HG02870 (cell line): Measurements from ENCODE around the gene BPIFA3.

Experiments
- ATAC-seq: cut with Tn5 transposase; IDR thresholded peaks from one replicate; pipeline ENCODE4 v1.9.1; 2021; ENCODE audit warnings: mild to moderate bottlenecking, moderate library complexity; ENCODE audit not compliant: unreplicated experiment

The BPIFA3 gene

GRCh38 chr20:33211817-33212424 is 5.2 kb upstream of the BPIFA3 start:
- no peak for ATAC-seq

- no peak for ATAC-seq
Measured at GRCh38 chr20:33224399-33224798, 7.2 kb downstream of the BPIFA3 start.

- no peak for ATAC-seq
Measured at GRCh38 chr20:33229843-33230242, 12.7 kb downstream of the BPIFA3 start.

GRCh38 chr20:33231237-33231636 is 14.1 kb downstream of the BPIFA3 start:
- ATAC-seq, result no peak

GRCh38 chr20:33232486-33233072 is 15.4 kb downstream of the BPIFA3 start:
- ATAC-seq, result no peak

- ATAC-seq, result no peak
Measured at GRCh38 chr20:33233129-33233774, 16.1 kb downstream of the BPIFA3 start.

GRCh38 chr20:33234050-33234449 is 16.9 kb downstream of the BPIFA3 start:
- no peak for ATAC-seq

GRCh38 chr20:33235696-33236095 is 18.5 kb downstream of the BPIFA3 start, which contains the start of gene BPIFA1:
Gene BPIFA1, plus strand, starts transcription at chr20:33235996. Its CDS starts 1,716 bp downstream, at chr20:33237712.
- ATAC-seq, result no peak

- no peak for ATAC-seq
Measured at GRCh38 chr20:33236351-33236750, 19.2 kb downstream of the BPIFA3 start.

GRCh38 chr20:33237989-33238388 is 20.8 kb downstream of the BPIFA3 start:
- ATAC-seq, result no peak

- no peak for ATAC-seq
Measured at GRCh38 chr20:33239418-33239817, 22.3 kb downstream of the BPIFA3 start.

- ATAC-seq, result no peak
Measured at GRCh38 chr20:33239979-33240736, 23.0 kb downstream of the BPIFA3 start.

GRCh38 chr20:33240923-33241322 is 23.8 kb downstream of the BPIFA3 start:
- ATAC-seq, result no peak

- ATAC-seq, result no peak
Measured at GRCh38 chr20:33242319-33243100, 25.4 kb downstream of the BPIFA3 start.

- no peak for ATAC-seq
Measured at GRCh38 chr20:33246077-33246476, 28.9 kb downstream of the BPIFA3 start.

- no peak for ATAC-seq
Measured at GRCh38 chr20:33249456-33249855, 32.3 kb downstream of the BPIFA3 start.

GRCh38 chr20:33250666-33251065 is 33.5 kb downstream of the BPIFA3 start:
- ATAC-seq, result no peak

GRCh38 chr20:33251496-33251895 is 34.3 kb downstream of the BPIFA3 start:
- ATAC-seq, result no peak

GRCh38 chr20:33252460-33252859 is 35.3 kb downstream of the BPIFA3 start:
- no peak for ATAC-seq

GRCh38 chr20:33255005-33255404 is 37.9 kb downstream of the BPIFA3 start:
- ATAC-seq, result no peak

GRCh38 chr20:33257237-33257636 is 40.1 kb downstream of the BPIFA3 start:
- ATAC-seq, result no peak
